ENCODE measurements around the gene CXCL6. TPM values are rescaled to one million over a fixed set of nuclear protein-coding genes. Genes with fewer than 3 reads are reported as not detected.

Gene CXCL6
- total and polyA plus RNA-seq, 9 donors: 0.12 to 1.5 (median 0.17) TPM; not detected in 2

- Histone ChIP-seq H3K27me3 (no peaks in the 10 kb centered on the region), H3K36me3 (no peaks in the 10 kb centered on the region), H3K4me1 (ENCODE audit: insufficient read depth) (no peaks in the 10 kb centered on the region), H3K4me3 (no peak overlapping the region), H3K27ac (no peak overlapping the region), H3K9me3 (no peaks in the 10 kb centered on the region)
- WGBS, 3 donors: 22 to 30% (median 29%) methylated on average over 4 of the region's 4 CpGs
- intact Hi-C loops (cut with DNase I): loop anchor here in 1 of 4 donors (5.0 kb wide), 1 partner anchor 208 kb away; no protein-coding TSS in a partner anchor
- DNase-seq: no peak
- TF ChIP-seq EP300 (IDR thresholded peaks at IDR 0.05) (no peak), CTCF (IDR thresholded peaks at IDR 0.05) (no peak), POLR2A (IDR thresholded peaks at IDR 0.05) (no peak)
Observed at GRCh38 chr4:73860181-73860580, 23.7 kb downstream of the CXCL6 start.

GRCh38 chr4:73860917-73861316 lies 24.4 kb downstream of the CXCL6 start:
- no peaks in the 10 kb centered on the region for H3K27me3 ChIP-seq
- no peaks in the 10 kb centered on the region for H3K9me3 ChIP-seq
- TF ChIP-seq POLR2A (IDR thresholded peaks at IDR 0.05): no peak
- no peak for TF ChIP-seq CTCF (IDR thresholded peaks at IDR 0.05)
- WGBS, 3 donors: 11 to 44% (median 23%) methylated on average over 3 of the region's 3 CpGs
- H3K4me3 ChIP-seq: no peak overlapping the region
- intact Hi-C loops (cut with DNase I): loop anchor here in 1 of 4 donors (5.0 kb wide), 1 partner anchor 209 kb away; no protein-coding TSS in a partner anchor
- no peak overlapping the region for H3K27ac ChIP-seq
- H3K4me1 ChIP-seq (ENCODE audit: insufficient read depth): no peaks in the 10 kb centered on the region
- no peak for DNase-seq
- no peaks in the 10 kb centered on the region for H3K36me3 ChIP-seq

- TF ChIP-seq EP300 (IDR thresholded peaks at IDR 0.05): no peak
- TF ChIP-seq CTCF (IDR thresholded peaks at IDR 0.05): no peak
- intact Hi-C loops (cut with DNase I): loop anchor here in 1 of 4 donors (5.0 kb wide), 1 partner anchor 210 kb away; no protein-coding TSS in a partner anchor
- Histone ChIP-seq H3K4me3 (no peak overlapping the region), H3K27ac (no peak overlapping the region), H3K4me1 (ENCODE audit: insufficient read depth) (no peaks in the 10 kb centered on the region), H3K27me3 (no peaks in the 10 kb centered on the region), H3K9me3 (no peaks in the 10 kb centered on the region), H3K36me3 (no peaks in the 10 kb centered on the region)
- 30 to 60% (median 36%) methylated on average over 1 of the region's 1 CpG for WGBS, 3 donors
- no peak for DNase-seq
Observed at GRCh38 chr4:73862322-73862721, 25.8 kb downstream of the CXCL6 start.

GRCh38 chr4:73864365-73864764 lies 27.9 kb downstream of the CXCL6 start:
- 87 to 89% (median 89%) methylated on average over 2 of the region's 2 CpGs for WGBS, 3 donors
- DNase-seq: no peak
- TF ChIP-seq CTCF (IDR thresholded peaks at IDR 0.05) (no peak), EP300 (IDR thresholded peaks at IDR 0.05) (no peak), POLR2A (IDR thresholded peaks at IDR 0.05) (no peak)
- no peaks in the 10 kb centered on the region for H3K9me3 ChIP-seq
- H3K27me3 ChIP-seq: no peaks in the 10 kb centered on the region
- H3K4me3 ChIP-seq: no peak overlapping the region
- H3K36me3 ChIP-seq: no peaks in the 10 kb centered on the region
- intact Hi-C loops (cut with DNase I): loop anchor here in 1 of 4 donors (5.0 kb wide), 1 partner anchor 212 kb away; no protein-coding TSS in a partner anchor
- H3K4me1 ChIP-seq (ENCODE audit: insufficient read depth): peaks cover 1% of the 10 kb centered on the region
- H3K27ac ChIP-seq: no peak overlapping the region
